ENCODE measurements around the gene SF3B3. TPM values are rescaled to one million over a fixed set of nuclear protein-coding genes. Genes with fewer than 3 reads are reported as not detected.
"Not testable (repeated sequence)": the region's sequence is repeated elsewhere in the genome, so short reads cannot be mapped to it uniquely, and the experiment has no call there.

Gene SF3B3
- total RNA-seq, 1 experiment from 2014 or later: 153 TPM

- no peak for DNase-seq (ENCODE audit: low spot score)
Measured at GRCh38 chr16:70615945-70616344, 92.3 kb downstream of the SF3B3 start.

DNA sequence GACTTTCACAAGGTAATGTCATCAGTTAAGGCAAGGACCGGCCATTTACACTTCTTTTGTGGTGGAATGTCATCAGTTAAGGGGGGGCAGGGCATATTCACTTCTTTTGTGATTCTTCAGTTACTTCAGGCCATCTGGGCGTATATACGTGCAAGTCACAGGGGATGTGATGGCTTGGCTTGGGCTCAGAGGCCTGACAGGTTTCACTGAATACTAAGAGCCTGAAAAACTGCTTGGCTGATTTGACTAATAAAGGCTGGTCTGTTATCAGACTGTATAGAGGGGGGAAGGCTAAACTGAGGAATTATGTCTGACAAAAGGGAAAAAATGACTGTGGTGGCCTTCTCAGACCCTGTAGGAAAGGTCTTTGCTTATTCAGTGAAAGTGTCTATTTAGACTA, 98.2 kb downstream of the SF3B3 start:
- DNase-seq (ENCODE audit: low spot score): not testable (repeated sequence)

Small RNA genes lying within 50 kb of the gene (small RNA-seq; reads per million reads assigned to genes)
- gene SNORD111: 606 reads per million, percentile 99 among the genes with 10 or more reads in this experiment
- gene SNORD111B: 22.3 reads per million, percentile 92 among the genes with 10 or more reads in this experiment

Other genes starting within 250 kb of the SF3B3 start
- 71.3 and 79.2 TPM in 2 replicates for gene AARS1, start 234.3 kb upstream of the SF3B3 start, total RNA-seq (2014; rRNA removed; shearing (Covaris generic))
- gene DDX19B, start 224.6 kb upstream of the SF3B3 start, total RNA-seq (2014; rRNA removed; shearing (Covaris generic)): 42.8 and 43.7 TPM in 2 replicates
- gene DDX19A, start 176.9 kb upstream of the SF3B3 start, total RNA-seq (2014; rRNA removed; shearing (Covaris generic)): 35.4 and 37.5 TPM in 2 replicates
- 54.7 and 84.7 TPM in 2 replicates for gene ST3GAL2, start 84.7 kb upstream of the SF3B3 start, total RNA-seq (2014; rRNA removed; shearing (Covaris generic))
- gene FCSK, start 69.2 kb upstream of the SF3B3 start, total RNA-seq (2014; rRNA removed; shearing (Covaris generic)): 21.4 and 25.6 TPM in 2 replicates
- gene COG4, start 262 bp upstream of the SF3B3 start, total RNA-seq (2014; rRNA removed; shearing (Covaris generic)): 61.7 and 76.6 TPM in 2 replicates
- gene IL34, start 122.7 kb downstream of the SF3B3 start, total RNA-seq (2014; rRNA removed; shearing (Covaris generic)): 9.1 and 11.5 TPM in 2 replicates
- gene MTSS2, start 162.2 kb downstream of the SF3B3 start, total RNA-seq (2014; rRNA removed; shearing (Covaris generic)): 23.0 and 38.1 TPM in 2 replicates

All from HT-29 (cell line).